ENCODE measurements around the gene UQCR11.
A peak's percentile ranks its signal among the peaks of the same experiment; 100 is the strongest.

Gene UQCR11

DNA sequence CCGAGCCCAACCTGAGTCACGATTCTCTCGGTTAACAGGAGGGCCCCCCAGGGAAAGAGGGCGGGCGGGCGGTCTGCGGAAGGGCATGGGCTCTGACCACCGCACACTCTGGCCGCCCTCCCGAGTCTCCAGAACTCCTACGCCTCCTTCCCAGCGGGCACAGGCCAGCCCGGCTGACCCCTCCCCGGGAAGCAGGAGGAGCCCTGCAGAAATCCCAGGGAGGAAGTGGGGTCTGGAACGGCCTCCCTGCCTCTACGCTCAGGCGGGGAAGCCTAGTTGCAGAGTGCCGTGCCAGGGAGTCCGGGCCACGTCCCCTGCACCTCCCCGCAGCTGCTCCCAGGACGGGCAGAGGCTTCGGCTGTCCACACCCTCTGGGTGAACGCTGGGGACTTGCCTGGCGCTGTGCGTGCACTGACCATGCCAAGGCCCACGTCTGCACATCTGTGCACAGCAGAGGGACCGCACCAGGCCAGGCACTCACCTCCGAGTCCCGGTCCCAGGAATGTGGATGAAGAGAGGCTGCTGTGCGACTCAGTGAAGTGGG lies 26.4 kb upstream of the UQCR11 start:
- Histone ChIP-seq H4K20me1 (peaks cover 57 to 88% (median 85%) of the 10 kb centered on the region in 11 experiments), H3K4me2 (no peak overlapping the region), H3K36me3 (peaks cover 70 to 86% (median 80%) of the 10 kb centered on the region in 11 experiments), H3K27ac (no peak overlapping the region), H3K27me3 (no peaks in the 10 kb centered on the region), H3K4me3 (no peak overlapping the region), H3K9me3 (replicated peaks in 1 of 11) (peaks cover 0 to 6% (median 0%) of the 10 kb centered on the region in 11 experiments; a peak in 6 of 22 replicates), H3K4me1 (peaks cover 0 to 25% (median 16%) of the 10 kb centered on the region in 10 experiments; a peak in 15 of 20 replicates), H3K9ac (no peak overlapping the region)
- TF ChIP-seq Cebpa-rat (IDR thresholded peaks at IDR 0.05): no peak

DNA sequence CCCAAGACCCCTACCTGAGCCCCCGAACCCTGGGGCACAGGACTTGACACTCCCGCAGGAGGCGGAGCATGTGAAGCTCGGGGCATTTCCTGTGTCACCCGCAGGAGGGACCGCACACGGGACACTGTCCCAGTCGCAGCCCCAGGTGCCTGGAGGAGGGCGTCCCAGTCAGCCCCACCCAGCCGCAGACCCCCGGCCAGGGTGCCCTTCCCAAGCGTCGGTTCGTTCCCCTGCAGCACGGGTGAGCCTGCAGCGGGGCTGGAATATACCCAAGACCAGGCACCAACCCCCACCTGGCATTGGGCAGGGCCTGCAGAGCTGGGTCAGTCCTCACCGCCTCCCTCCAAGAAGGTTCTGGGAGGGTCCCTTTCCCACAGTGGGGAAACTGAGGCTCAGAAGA lies 25.5 kb upstream of the UQCR11 start:
- H3K36me3 ChIP-seq: peaks cover 70 to 86% (median 80%) of the 10 kb centered on the region in 11 experiments
- peaks cover 50 to 88% (median 85%) of the 10 kb centered on the region in 11 experiments for H4K20me1 ChIP-seq
- H3K27ac ChIP-seq: no peak overlapping the region

DNA sequence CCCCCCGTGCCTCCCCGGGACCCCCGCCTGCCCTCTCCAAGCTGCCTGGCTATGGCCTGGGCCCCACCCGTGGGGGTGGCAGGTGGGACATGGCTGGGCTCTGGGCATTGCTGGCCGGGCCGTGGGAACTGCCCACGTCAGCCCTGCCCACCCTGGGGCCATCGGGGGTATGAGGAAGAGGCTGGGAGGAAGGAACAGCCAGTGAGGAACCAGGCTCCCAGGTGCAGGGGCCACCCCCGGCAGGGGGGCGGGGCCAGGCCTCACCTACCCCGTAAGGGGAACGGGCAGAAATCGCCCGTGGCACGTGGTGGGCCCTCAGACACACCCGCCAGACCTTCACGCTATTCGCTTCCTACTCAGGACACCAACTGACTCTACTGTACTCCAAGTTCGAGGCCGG lies 24.8 kb upstream of the UQCR11 start:
- Histone ChIP-seq H3K4me3 (no peak overlapping the region), H4K20me1 (peaks cover 46 to 88% (median 85%) of the 10 kb centered on the region in 11 experiments), H3K9ac (peak overlapping the region in 1 of 11 experiments; percentile 9; a peak in 1 of 22 replicates), H3K9me3 (replicated peaks in 1 of 11) (peaks cover 0 to 3% (median 0%) of the 10 kb centered on the region in 11 experiments; a peak in 6 of 22 replicates), H3K27me3 (no peaks in the 10 kb centered on the region), H3K4me1 (peaks cover 10 to 41% (median 31%) of the 10 kb centered on the region in 10 experiments), H3K36me3 (peaks cover 67 to 86% (median 80%) of the 10 kb centered on the region in 11 experiments), H3K4me2 (no peak overlapping the region), H3K27ac (no peak overlapping the region; a peak in 3 of 22 replicates)
- no peak for TF ChIP-seq Cebpa-rat (IDR thresholded peaks at IDR 0.05)

More for the DNA sequence above, 25.5 kb upstream of the UQCR11 start:
- Histone ChIP-seq H3K9me3 (replicated peaks in 1 of 11) (peaks cover 0 to 6% (median 0%) of the 10 kb centered on the region in 11 experiments; a peak in 6 of 22 replicates), H3K27me3 (no peaks in the 10 kb centered on the region), H3K9ac (no peak overlapping the region; a peak in 1 of 22 replicates), H3K4me1 (peaks cover 2 to 33% (median 23%) of the 10 kb centered on the region in 10 experiments; a peak in 18 of 20 replicates), H3K4me3 (no peak overlapping the region), H3K4me2 (no peak overlapping the region)
- no peak for TF ChIP-seq Cebpa-rat (IDR thresholded peaks at IDR 0.05)

DNA sequence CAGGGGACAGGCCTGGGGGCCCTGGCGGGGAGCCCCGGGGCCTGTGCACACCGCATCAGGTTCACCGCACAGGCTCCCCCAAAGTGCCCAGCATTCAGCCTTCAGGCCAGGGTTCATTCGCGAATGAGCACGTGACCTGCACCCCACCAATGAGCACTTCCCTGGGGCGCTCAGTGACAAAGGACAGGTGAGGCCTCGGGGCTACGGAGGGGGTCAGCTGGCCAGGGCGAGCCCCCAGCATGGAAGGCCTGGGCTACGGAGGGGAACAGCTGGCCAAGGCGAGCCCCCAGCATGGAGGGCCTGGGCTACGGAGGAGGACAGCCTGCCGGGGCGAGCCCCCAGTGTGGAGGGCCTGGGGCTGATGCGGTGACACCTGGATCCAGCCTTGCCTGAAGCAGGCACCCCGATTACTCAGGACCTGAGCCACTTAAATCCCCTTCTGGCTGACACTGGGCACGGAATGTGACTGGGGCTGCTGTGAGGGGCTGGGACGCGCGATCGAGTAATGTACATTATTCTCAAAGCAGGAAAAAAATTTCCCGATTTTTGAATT lies 24.1 kb upstream of the UQCR11 start:
- H4K20me1 ChIP-seq: peaks cover 39 to 87% (median 78%) of the 10 kb centered on the region in 11 experiments
- peaks cover 15 to 48% (median 37%) of the 10 kb centered on the region in 10 experiments for H3K4me1 ChIP-seq
- H3K4me2 ChIP-seq: no peak overlapping the region; a peak in 1 of 22 replicates
- peaks cover 60 to 85% (median 76%) of the 10 kb centered on the region in 11 experiments for H3K36me3 ChIP-seq
- peak overlapping the region in 2 of 11 experiments; percentile 35 to 50; a peak in 3 of 22 replicates for H3K9ac ChIP-seq
- H3K27me3 ChIP-seq: no peaks in the 10 kb centered on the region
- no peak overlapping the region for H3K4me3 ChIP-seq
- no peaks in the 10 kb centered on the region for H3K9me3 ChIP-seq (replicated peaks in 1 of 11)
- H3K27ac ChIP-seq: peak overlapping the region in 1 of 11 experiments; percentile 18; a peak in 3 of 22 replicates
- no peak for TF ChIP-seq Cebpa-rat (IDR thresholded peaks at IDR 0.05)

DNA sequence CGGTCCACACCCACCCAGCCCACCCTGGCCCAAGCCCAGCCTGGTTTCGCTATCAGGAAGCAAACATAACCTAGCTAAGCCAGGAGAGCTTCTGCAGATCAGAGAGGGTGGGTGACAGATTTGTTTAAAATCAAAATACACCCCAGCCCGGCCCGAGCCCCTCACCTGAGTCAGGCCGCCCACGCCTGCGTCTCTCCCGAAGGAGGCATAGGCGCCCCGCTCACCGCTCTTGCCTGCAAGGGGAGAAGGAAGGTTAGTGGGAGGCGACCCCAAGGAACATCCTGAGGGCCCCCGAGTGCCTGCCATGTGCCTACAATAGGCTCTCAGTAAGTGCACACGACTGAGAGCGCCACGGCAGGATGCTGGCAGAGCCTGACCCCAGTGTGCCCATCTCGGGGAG lies 21.9 kb upstream of the UQCR11 start:
- Histone ChIP-seq H3K4me2 (no peak overlapping the region), H4K20me1 (peaks cover 24 to 87% (median 74%) of the 10 kb centered on the region in 11 experiments; a peak in 21 of 22 replicates), H3K4me3 (no peak overlapping the region), H3K9ac (peak overlapping the region in 2 of 11 experiments; percentile 24 to 35; a peak in 1 of 22 replicates), H3K4me1 (peaks cover 29 to 65% (median 56%) of the 10 kb centered on the region in 10 experiments), H3K27me3 (no peaks in the 10 kb centered on the region), H3K36me3 (peaks cover 57 to 85% (median 76%) of the 10 kb centered on the region in 11 experiments), H3K27ac (peak overlapping the region in 1 of 11 experiments; percentile 38; a peak in 1 of 22 replicates), H3K9me3 (replicated peaks in 1 of 11) (no peaks in the 10 kb centered on the region)
- no peak for TF ChIP-seq Cebpa-rat (IDR thresholded peaks at IDR 0.05)

DNA sequence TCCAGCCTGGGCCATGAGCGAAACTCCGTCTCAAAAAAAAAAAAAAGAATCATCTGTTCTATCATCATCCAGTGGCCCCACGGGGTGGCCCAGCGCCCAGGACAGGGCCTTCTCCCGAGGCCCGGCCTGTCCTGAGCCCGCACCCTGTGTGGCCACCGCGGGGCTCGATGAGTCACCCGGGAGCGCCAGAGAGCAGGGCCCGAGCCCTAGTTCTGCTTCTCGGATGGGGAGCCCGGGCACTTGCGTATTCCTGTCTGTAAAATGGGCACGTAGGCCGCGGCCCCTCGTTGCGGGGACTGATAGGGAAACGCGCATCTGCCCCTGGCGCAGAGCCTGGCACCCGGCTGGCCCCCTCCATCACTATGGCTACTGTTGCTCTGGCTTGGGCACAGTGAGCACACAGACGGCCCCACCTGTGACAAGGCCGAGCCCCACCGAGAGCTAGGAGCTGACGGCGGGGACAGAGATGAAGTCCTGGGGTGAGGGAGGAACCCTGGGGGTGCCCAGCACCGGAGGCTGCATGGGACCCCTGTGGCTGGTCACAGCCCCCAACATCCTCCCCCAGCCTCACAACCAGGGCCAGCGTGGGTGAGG lies 21.3 kb upstream of the UQCR11 start:
- Histone ChIP-seq H3K9me3 (replicated peaks in 1 of 11) (no peaks in the 10 kb centered on the region), H3K4me1 (peaks cover 29 to 72% (median 63%) of the 10 kb centered on the region in 10 experiments), H4K20me1 (peaks cover 21 to 87% (median 69%) of the 10 kb centered on the region in 11 experiments; a peak in 21 of 22 replicates), H3K27me3 (no peaks in the 10 kb centered on the region), H3K9ac (peak overlapping the region in 6 of 11 experiments; percentile 0 to 41 (median 26); a peak in 3 of 22 replicates), H3K36me3 (peaks cover 51 to 85% (median 76%) of the 10 kb centered on the region in 11 experiments), H3K4me3 (no peak overlapping the region), H3K4me2 (peak overlapping the region in 5 of 11 experiments; percentile 1 to 17 (median 12); a peak in 2 of 22 replicates), H3K27ac (peak overlapping the region in 5 of 11 experiments; percentile 10 to 67 (median 43); a peak in 4 of 22 replicates)
- TF ChIP-seq Cebpa-rat (IDR thresholded peaks at IDR 0.05): no peak

DNA sequence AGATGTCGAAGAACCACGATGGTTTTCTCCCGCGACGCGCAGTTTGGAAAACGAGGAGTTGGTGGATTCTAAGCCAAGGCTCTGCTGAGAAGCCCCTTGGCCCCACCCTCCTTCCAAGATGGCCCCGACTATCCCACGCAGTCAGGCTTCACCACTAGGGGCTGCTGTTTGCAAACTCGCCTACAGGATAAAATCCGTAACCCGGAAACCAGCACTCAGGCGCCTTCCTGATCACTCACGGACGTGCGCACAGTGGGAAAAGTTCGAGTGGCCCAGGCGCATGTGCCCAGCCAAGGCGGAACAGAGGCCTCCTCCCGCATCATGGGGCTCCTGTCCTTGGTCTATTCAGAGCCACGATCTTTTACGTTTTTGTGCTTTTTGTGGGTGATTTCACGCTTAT lies 19.2 kb upstream of the UQCR11 start:
- H3K4me2 ChIP-seq: peak overlapping the region; percentile 29 to 79 (median 69)

DNA sequence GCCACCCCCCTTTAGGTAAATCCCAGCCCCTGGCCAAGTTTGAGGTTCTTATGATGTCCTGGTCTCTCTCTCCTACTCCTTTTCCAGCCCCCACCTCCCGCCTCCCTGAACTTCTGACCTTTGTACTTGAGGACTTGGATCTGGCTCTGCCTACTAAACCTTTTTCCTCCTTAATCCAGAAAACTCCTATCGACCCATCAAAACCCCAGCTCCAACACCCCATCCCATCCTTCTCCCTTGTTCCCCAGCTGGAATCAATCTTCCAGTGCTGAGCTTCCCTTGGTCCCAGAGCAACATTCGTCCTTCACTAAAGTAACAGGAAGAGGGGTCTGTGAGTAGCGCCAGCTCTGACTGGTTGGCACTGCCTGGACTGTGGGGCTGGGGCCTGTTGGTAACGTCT lies 17.3 kb upstream of the UQCR11 start:
- H3K4me3 ChIP-seq: no peak overlapping the region
- TF ChIP-seq Cebpa-rat (IDR thresholded peaks at IDR 0.05): no peak
- H4K20me1 ChIP-seq: peaks cover 18 to 99% (median 81%) of the 10 kb centered on the region in 11 experiments; a peak in 21 of 22 replicates
- peak overlapping the region in 9 of 11 experiments; percentile 21 to 65 (median 46); a peak in 16 of 22 replicates for H3K9ac ChIP-seq
- no peaks in the 10 kb centered on the region for H3K9me3 ChIP-seq (replicated peaks in 1 of 11)
- H3K27ac ChIP-seq: peak overlapping the region in 8 of 11 experiments; percentile 34 to 70 (median 64); a peak in 17 of 22 replicates
- H3K27me3 ChIP-seq: no peaks in the 10 kb centered on the region
- peak overlapping the region in 9 of 11 experiments; percentile 57 to 79 (median 74); a peak in 18 of 22 replicates for H3K4me2 ChIP-seq
- H3K4me1 ChIP-seq: peaks cover 35 to 98% (median 87%) of the 10 kb centered on the region in 10 experiments
- peaks cover 55 to 99% (median 89%) of the 10 kb centered on the region in 11 experiments for H3K36me3 ChIP-seq

More for the DNA sequence above, 19.2 kb upstream of the UQCR11 start:
- Histone ChIP-seq H3K27ac (peak overlapping the region in 10 of 11 experiments; percentile 14 to 67 (median 56); a peak in 17 of 22 replicates), H3K4me1 (peaks cover 29 to 82% (median 68%) of the 10 kb centered on the region in 10 experiments), H3K27me3 (no peaks in the 10 kb centered on the region), H3K4me3 (no peak overlapping the region), H3K9ac (peak overlapping the region in 4 of 11 experiments; percentile 6 to 58 (median 25); a peak in 6 of 22 replicates), H3K9me3 (replicated peaks in 1 of 11) (no peaks in the 10 kb centered on the region), H3K36me3 (peaks cover 43 to 85% (median 74%) of the 10 kb centered on the region in 11 experiments), H4K20me1 (peaks cover 9 to 87% (median 68%) of the 10 kb centered on the region in 11 experiments; a peak in 21 of 22 replicates)
- TF ChIP-seq Cebpa-rat (IDR thresholded peaks at IDR 0.05): no peak

Data from BLaER1 treated with 17β-estradiol and CSF1 and Interleukin-3, amounts not matched to agents 10 nM and 100 nM (cell line).